Vagina (tissue), 1 donor: ENCODE measurements around the gene DCT. TPM values are rescaled to one million over a fixed set of nuclear protein-coding genes. Genes with fewer than 3 reads are reported as not detected.

ENCODE experiments used
- total RNA-seq: library from RNA; depleted of rRNA; stranded (reverse); fragments of >200 nt; gene quantifications from one replicate; pipeline ENCODE4 v1.2.3, GENCODE V29; 2016

Gene DCT
- total RNA-seq, 1 donor from 2014 or later = not detected

Other genes with a start within 250 kb of the DCT start
- 9.6 TPM for gene TGDS, start 116.5 kb upstream of the DCT start, total RNA-seq
- gene GPR180, start 122.2 kb upstream of the DCT start, total RNA-seq = 5.6 TPM
- gene SOX21, start 232.9 kb upstream of the DCT start, total RNA-seq = 1.2 TPM